ENCODE results near the gene PFKP.

GRCh38 chr10:3126249-3126648 lies 58.9 kb downstream of the PFKP start:
- TF ChIP-seq CTCF (IDR thresholded peaks at IDR 0.05; ENCODE audit: insufficient read depth, low read length, poor library complexity, severe bottlenecking) (no peak), EZH2phosphoT487 (conservative IDR thresholded peaks at IDR 0.05; ENCODE audit: low read length) (no peak)

All from SU-DHL-6 (cell line).